ENCODE measurements around the gene HOXB5. TPM values are rescaled to one million over a fixed set of nuclear protein-coding genes. Genes with fewer than 3 reads are reported as not detected.

HOXB5 gene
- total and polyA plus RNA-seq, 5 donors from 2014 or later: not detected

DNA sequence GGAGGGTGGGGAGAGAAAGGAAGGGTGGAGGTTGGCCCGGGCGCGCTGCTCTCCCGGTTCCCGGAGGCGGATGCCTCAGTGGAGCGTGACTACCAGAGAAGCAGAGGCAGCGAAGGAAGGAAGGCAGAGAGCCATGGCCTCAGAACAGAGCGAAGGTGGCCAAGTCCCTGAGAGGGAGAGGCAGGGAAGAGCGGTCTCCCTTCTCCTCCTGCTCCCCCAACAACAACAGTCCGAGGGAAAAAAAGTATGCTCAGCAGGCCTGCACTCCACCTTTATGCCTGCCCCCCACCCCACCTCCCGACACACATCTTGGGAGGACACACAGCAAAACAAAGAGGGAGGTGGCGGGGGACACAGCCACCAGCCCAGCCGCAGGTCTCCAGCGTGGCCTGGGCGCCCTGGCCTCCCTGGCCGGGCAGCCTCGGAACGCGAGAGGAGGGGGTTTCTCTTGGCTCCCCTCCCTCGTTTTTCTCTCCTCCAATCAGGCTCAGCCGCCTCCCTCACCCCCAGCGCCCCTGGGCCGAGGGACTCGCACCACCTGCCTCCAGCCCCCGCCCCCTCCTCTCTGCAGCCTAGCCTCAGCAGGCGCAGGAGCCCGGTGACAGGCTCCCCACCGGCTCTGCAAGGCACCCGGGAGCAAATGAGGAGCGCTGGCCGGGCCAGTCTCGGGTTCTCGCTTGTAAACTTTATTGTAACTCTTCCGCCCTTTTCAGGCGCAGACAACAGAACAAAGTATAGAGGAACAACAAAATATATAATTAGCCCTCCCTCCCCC is 18.3 kb upstream of the HOXB5 start:
- H3K27me3 ChIP-seq (ENCODE audit: control insufficient read depth, insufficient read depth, low read length): peaks cover 27% of the 10 kb centered on the region
- H3K27ac ChIP-seq (ENCODE audit: insufficient read depth, low read length, poor library complexity, severe bottlenecking): no peak overlapping the region
- Mint-ChIP-seq H3K36me3 (no peaks in the 10 kb centered on the region), H3K27me3 (peaks cover 87% of the 10 kb centered on the region), H3K9me3 (peaks cover 0 to 6% (median 0%) of the 10 kb centered on the region in 7 donors), H3K4me3 (peak overlapping the region; percentile 88 to 97 (median 92)), H3K4me1 (peaks cover under 1 to 53% (median 37%) of the 10 kb centered on the region in 4 donors), H3K27ac (peak overlapping the region in 1 of 3 donors; percentile 26)
- DNase-seq: no peak
- H3K9me3 ChIP-seq (ENCODE audit: control insufficient read depth in 2 of 2, low read length in 2 of 2): no peaks in the 10 kb centered on the region
- H3K4me1 ChIP-seq (ENCODE audit: control insufficient read depth, insufficient read depth, low read length, poor library complexity, severe bottlenecking): peaks cover 58% of the 10 kb centered on the region
- no peak for ATAC-seq (ENCODE audit: low read depth in 2 of 2)
- H3K36me3 ChIP-seq (ENCODE audit: control insufficient read depth, insufficient read depth, low read length): no peaks in the 10 kb centered on the region
- H3K4me3 ChIP-seq (ENCODE audit: low read depth, low read length): peak overlapping the region; percentile 68

DNA sequence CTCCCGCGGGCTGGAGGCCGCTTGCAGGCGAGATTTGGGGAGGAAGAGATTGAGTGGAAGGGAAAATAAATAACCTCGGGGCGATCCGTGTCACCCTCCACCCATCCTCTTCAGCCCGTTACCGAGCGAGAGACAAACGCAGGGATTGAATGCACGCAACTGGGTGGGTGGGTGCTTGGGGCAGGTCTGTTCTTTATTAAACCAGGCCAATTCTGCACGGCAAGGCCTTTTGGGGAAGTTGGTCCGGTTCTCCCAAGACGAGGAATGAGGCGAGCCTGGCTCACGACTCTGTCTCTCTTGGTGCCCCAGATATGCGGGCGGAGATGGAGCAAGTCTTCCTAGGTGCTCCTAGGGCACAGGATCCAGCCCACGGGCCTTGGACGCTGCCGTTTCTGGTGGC is 17.6 kb upstream of the HOXB5 start:
- Histone ChIP-seq H3K4me1 (ENCODE audit: control insufficient read depth, insufficient read depth, low read length, poor library complexity, severe bottlenecking) (peaks cover 58% of the 10 kb centered on the region), H3K27me3 (ENCODE audit: control insufficient read depth, insufficient read depth, low read length) (peaks cover 25% of the 10 kb centered on the region), H3K9me3 (ENCODE audit: control insufficient read depth in 2 of 2, low read length in 2 of 2) (no peaks in the 10 kb centered on the region), H3K36me3 (ENCODE audit: control insufficient read depth, insufficient read depth, low read length) (no peaks in the 10 kb centered on the region), H3K27ac (ENCODE audit: insufficient read depth, low read length, poor library complexity, severe bottlenecking) (no peak overlapping the region), H3K4me3 (ENCODE audit: low read depth, low read length) (peak overlapping the region; percentile 90)
- Mint-ChIP-seq H3K4me3 (peak overlapping the region; percentile 88 to 97 (median 92)), H3K27me3 (peaks cover 87% of the 10 kb centered on the region), H3K4me1 (peaks cover 0 to 53% (median 36%) of the 10 kb centered on the region in 4 donors), H3K36me3 (no peaks in the 10 kb centered on the region), H3K27ac (peak overlapping the region in 2 of 3 donors; percentile 83 to 84), H3K9me3 (peaks cover 0 to 6% (median 0%) of the 10 kb centered on the region in 7 donors)
- ATAC-seq (ENCODE audit: low read depth in 2 of 2): no peak
- DNase-seq: no peak

DNA sequence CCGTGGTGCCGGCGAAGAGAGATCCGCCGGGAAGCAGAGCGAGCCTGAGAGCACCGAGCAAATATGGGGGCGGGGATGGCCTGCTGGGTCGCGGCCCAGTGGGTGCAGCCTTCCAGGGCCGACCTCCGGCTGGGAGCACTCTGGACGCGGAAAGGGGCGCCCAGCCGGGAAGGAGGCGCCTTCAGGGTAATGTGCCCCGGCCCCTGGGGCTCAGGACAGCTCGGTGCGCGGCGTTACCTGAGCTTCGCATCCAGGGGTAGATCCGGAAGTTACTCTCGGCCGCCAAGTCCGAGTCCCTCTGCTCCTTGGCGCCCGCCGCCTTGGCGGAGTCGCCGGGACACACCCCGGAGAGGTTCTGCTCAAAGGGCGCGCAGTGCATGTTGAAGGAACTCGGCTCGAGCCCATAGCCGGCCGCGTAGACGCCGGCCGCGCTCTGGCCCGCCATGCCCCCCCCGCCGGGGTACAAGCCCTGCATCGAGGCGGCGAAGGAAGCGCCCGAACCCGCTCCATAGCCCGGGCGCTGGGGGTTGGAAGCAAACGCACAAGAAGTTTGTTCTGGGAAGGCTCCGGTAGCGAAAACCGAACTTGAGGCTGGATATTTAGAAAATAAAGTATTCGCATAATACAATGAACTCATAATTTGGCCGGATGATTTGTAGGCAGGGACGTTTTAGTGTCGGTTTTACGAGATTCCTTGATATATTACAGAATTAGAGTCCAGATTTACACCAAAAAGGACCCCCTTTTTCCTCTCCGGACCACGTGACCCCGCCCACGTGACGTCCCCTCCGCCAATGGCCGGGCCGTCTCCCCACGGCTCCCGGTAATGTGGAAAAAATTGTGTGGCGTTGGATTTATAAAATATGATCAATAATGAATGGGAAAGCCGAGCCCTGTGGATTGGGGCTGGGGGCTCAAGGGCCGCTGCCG is 17.0 kb upstream of the HOXB5 start, which contains the start of gene HOXB7:
Gene HOXB7, minus strand, starts transcription at position 736 of the 930 bp plus-strand sequence. Its CDS starts 99 bp downstream, at position 637.
- Histone ChIP-seq H3K4me1 (ENCODE audit: control insufficient read depth, insufficient read depth, low read length, poor library complexity, severe bottlenecking) (peaks cover 58% of the 10 kb centered on the region), H3K27ac (ENCODE audit: insufficient read depth, low read length, poor library complexity, severe bottlenecking) (no peak within 1 kb of the TSS), H3K9me3 (ENCODE audit: control insufficient read depth in 2 of 2, low read length in 2 of 2) (no peaks in the 10 kb centered on the region), H3K36me3 (ENCODE audit: control insufficient read depth, insufficient read depth, low read length) (no peaks in the 10 kb centered on the region), H3K27me3 (ENCODE audit: control insufficient read depth, insufficient read depth, low read length) (peaks cover 20% of the 10 kb centered on the region), H3K4me3 (ENCODE audit: low read depth, low read length) (peak within 1 kb of the TSS; percentile 90)
- Mint-ChIP-seq H3K36me3 (no peaks in the 10 kb centered on the region), H3K27me3 (peaks cover 87% of the 10 kb centered on the region), H3K27ac (peak within 1 kb of the TSS in 2 of 3 donors; percentile 83 to 84), H3K4me3 (peak within 1 kb of the TSS; percentile 88 to 97 (median 92)), H3K4me1 (peaks cover 0 to 50% (median 33%) of the 10 kb centered on the region in 4 donors), H3K9me3 (peaks cover 0 to 6% (median 0%) of the 10 kb centered on the region in 7 donors)
- peak; percentile 18 to 37 for ATAC-seq (ENCODE audit: low read depth in 2 of 2)
- DNase-seq: peak; percentile 53 to 63 (median 58)

DNA sequence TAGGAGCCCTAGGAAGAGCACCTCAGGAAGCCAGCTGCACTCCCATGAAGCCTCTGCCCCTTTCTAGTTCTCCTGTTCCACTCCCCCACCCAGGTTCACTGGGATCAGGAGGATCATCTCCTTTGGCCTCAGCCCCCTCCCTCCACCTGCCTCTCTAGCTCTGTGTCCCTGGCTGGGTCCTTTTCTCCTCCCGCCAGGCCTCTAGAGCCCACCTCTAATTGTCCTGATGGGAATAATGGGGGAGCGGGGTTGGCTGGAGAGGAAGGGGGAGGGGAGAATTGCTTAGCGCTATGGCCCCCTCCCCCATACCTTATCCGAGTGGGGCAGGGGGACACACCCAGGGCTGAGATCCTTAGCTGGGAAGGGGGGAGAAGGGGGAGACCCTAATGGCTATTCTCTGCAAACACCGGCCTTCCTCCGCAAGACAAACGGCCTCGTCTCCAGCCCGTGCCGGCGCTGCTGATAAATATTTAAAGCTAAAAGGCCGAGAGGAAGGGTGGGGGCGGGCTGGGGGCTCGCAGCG is 16.2 kb upstream of the HOXB5 start:
- DNase-seq (no peak), ATAC-seq (ENCODE audit: low read depth in 2 of 2) (no peak)
- H3K27me3 Mint-ChIP-seq: peaks cover 87% of the 10 kb centered on the region
- no peak overlapping the region for H3K27ac Mint-ChIP-seq
- Histone ChIP-seq H3K27me3 (ENCODE audit: control insufficient read depth, insufficient read depth, low read length) (peaks cover 19% of the 10 kb centered on the region), H3K4me3 (ENCODE audit: low read depth, low read length) (no peak overlapping the region), H3K27ac (ENCODE audit: insufficient read depth, low read length, poor library complexity, severe bottlenecking) (no peak overlapping the region), H3K4me1 (ENCODE audit: control insufficient read depth, insufficient read depth, low read length, poor library complexity, severe bottlenecking) (peaks cover 52% of the 10 kb centered on the region), H3K36me3 (ENCODE audit: control insufficient read depth, insufficient read depth, low read length) (no peaks in the 10 kb centered on the region), H3K9me3 (ENCODE audit: control insufficient read depth in 2 of 2, low read length in 2 of 2) (no peaks in the 10 kb centered on the region)
- peaks cover 0 to 4% (median 0%) of the 10 kb centered on the region in 7 donors for H3K9me3 Mint-ChIP-seq
- no peaks in the 10 kb centered on the region for H3K36me3 Mint-ChIP-seq
- peak overlapping the region; percentile 27 to 93 (median 80) for H3K4me3 Mint-ChIP-seq
- peaks cover 0 to 44% (median 27%) of the 10 kb centered on the region in 4 donors for H3K4me1 Mint-ChIP-seq

DNA sequence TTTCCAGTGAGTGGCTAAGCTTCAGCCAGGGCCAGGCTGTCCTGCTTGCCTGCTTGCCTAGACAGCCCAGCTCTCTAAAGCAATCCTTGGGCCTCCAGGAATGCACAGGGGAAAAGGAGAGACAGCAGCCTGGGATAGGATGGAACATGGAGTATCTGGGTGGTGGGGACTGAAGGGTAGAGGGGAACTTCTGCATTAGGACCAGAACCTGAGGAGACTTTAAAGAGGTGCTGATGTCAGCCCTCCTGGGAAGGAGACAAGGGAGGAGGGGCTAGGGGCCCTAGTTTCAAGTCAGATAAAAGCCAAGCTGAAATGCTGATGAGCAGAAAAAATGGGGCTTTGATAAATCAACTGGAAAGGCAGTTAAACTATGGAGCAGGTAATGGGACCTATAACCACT is 15.5 kb upstream of the HOXB5 start:
- peaks cover 87% of the 10 kb centered on the region for H3K27me3 Mint-ChIP-seq
- Histone ChIP-seq H3K36me3 (ENCODE audit: control insufficient read depth, insufficient read depth, low read length) (no peaks in the 10 kb centered on the region), H3K4me1 (ENCODE audit: control insufficient read depth, insufficient read depth, low read length, poor library complexity, severe bottlenecking) (peaks cover 48% of the 10 kb centered on the region), H3K4me3 (ENCODE audit: low read depth, low read length) (no peak overlapping the region), H3K9me3 (ENCODE audit: control insufficient read depth in 2 of 2, low read length in 2 of 2) (no peaks in the 10 kb centered on the region), H3K27me3 (ENCODE audit: control insufficient read depth, insufficient read depth, low read length) (peaks cover 19% of the 10 kb centered on the region), H3K27ac (ENCODE audit: insufficient read depth, low read length, poor library complexity, severe bottlenecking) (no peak overlapping the region)
- H3K9me3 Mint-ChIP-seq: peaks cover 0 to 4% (median 0%) of the 10 kb centered on the region in 7 donors
- H3K4me3 Mint-ChIP-seq: peak overlapping the region; percentile 27 to 92 (median 62)
- no peak for DNase-seq
- peaks cover 0 to 41% (median 27%) of the 10 kb centered on the region in 4 donors for H3K4me1 Mint-ChIP-seq
- H3K27ac Mint-ChIP-seq: no peak overlapping the region
- ATAC-seq (ENCODE audit: low read depth in 2 of 2): no peak
- H3K36me3 Mint-ChIP-seq: no peaks in the 10 kb centered on the region

DNA sequence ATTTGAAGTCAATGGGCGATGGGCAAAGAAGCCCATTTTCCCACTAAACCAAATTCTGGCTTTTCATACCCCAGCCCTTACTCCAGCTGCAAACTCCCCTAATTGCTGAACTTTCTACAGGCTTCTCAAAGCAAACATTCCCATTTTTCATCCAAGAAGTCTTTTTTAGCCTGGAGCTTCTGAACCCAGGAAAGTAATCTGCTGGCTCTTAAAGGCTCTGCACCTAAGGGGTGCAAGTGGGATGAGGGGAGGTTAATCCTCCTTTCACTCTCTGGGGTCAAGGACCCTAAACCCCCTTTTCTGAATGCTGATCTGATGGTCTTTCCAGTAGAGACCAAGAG is 14.9 kb upstream of the HOXB5 start:
- H3K36me3 ChIP-seq (ENCODE audit: control insufficient read depth, insufficient read depth, low read length): no peaks in the 10 kb centered on the region
- Mint-ChIP-seq H3K9me3 (peaks cover 0 to 2% (median 0%) of the 10 kb centered on the region in 7 donors), H3K4me3 (peak overlapping the region in 2 of 4 donors; percentile 27 to 57), H3K27me3 (peaks cover 87% of the 10 kb centered on the region), H3K27ac (no peak overlapping the region), H3K36me3 (no peaks in the 10 kb centered on the region), H3K4me1 (peaks cover 0 to 39% (median 25%) of the 10 kb centered on the region in 4 donors)
- H3K4me3 ChIP-seq (ENCODE audit: low read depth, low read length): no peak overlapping the region
- H3K27ac ChIP-seq (ENCODE audit: insufficient read depth, low read length, poor library complexity, severe bottlenecking): no peak overlapping the region
- ATAC-seq (ENCODE audit: low read depth in 2 of 2): no peak
- no peaks in the 10 kb centered on the region for H3K9me3 ChIP-seq (ENCODE audit: control insufficient read depth in 2 of 2, low read length in 2 of 2)
- peaks cover 21% of the 10 kb centered on the region for H3K27me3 ChIP-seq (ENCODE audit: control insufficient read depth, insufficient read depth, low read length)
- peaks cover 47% of the 10 kb centered on the region for H3K4me1 ChIP-seq (ENCODE audit: control insufficient read depth, insufficient read depth, low read length, poor library complexity, severe bottlenecking)
- no peak for DNase-seq

DNA sequence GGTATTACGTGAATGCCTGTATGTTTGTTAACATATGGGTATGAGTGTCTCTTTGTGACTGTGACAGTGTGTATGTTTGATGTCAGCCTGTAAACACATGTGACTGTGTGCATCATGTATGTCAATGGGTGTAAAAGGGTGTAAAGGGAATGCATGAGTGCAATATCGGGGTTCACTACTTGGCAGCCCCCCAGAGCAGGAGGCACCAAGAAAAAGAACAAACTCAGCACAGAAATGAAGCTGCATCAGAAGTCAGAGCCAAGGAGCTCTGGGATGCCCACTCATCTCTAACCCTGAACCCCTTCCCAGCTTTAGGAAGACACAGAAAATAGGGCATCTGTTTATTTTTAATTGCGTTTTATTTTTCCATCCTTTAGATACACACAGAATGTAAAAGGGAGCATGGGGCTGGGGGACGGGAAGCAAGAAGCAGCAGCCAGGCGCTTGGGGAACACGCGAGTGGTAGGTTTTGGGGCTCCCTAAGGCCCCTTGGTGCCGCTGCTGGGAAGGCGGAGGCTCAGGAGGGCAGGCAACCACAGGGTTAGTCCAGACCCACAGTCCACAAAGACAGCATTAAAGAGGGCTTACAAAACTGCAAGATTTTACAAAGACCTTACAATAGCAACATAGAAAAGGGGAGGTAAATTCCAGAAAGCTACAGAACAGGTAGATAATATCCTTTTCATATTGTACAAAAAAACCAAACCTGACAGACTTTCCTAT is 13.5 kb upstream of the HOXB5 start:
- H3K27ac ChIP-seq (ENCODE audit: insufficient read depth, low read length, poor library complexity, severe bottlenecking): no peak overlapping the region
- DNase-seq (no peak), ATAC-seq (ENCODE audit: low read depth in 2 of 2) (no peak)
- H3K27me3 ChIP-seq (ENCODE audit: control insufficient read depth, insufficient read depth, low read length): peaks cover 24% of the 10 kb centered on the region
- H3K9me3 ChIP-seq (ENCODE audit: control insufficient read depth in 2 of 2, low read length in 2 of 2): no peaks in the 10 kb centered on the region
- H3K27ac Mint-ChIP-seq: no peak overlapping the region
- peak overlapping the region in 1 of 4 donors; percentile 0 for H3K4me3 Mint-ChIP-seq
- H3K27me3 Mint-ChIP-seq: peaks cover 91% of the 10 kb centered on the region
- H3K36me3 Mint-ChIP-seq: no peaks in the 10 kb centered on the region
- peaks cover 45% of the 10 kb centered on the region for H3K4me1 ChIP-seq (ENCODE audit: control insufficient read depth, insufficient read depth, low read length, poor library complexity, severe bottlenecking)
- peaks cover 6 to 39% (median 22%) of the 10 kb centered on the region in 4 donors for H3K4me1 Mint-ChIP-seq
- no peak overlapping the region for H3K4me3 ChIP-seq (ENCODE audit: low read depth, low read length)
- peaks cover 0 to 2% (median 0%) of the 10 kb centered on the region in 7 donors for H3K9me3 Mint-ChIP-seq
- H3K36me3 ChIP-seq (ENCODE audit: control insufficient read depth, insufficient read depth, low read length): no peaks in the 10 kb centered on the region

Measured in CD4-positive, CD25-positive, alpha-beta regulatory T cell (primary cell).